Loucy (cell line): ENCODE data around the gene CNTN4.

Source experiments
- EZH2phosphoT487 ChIP-seq: fragments of 200-600 bp; IDR thresholded peaks from 2 replicates; pipeline ENCODE4 v1.6.1; 2018; ENCODE audit warnings: antibody characterized with exemption, mild to moderate bottlenecking, moderate library complexity, borderline replicate concordance
- TF ChIP-seq, protein P1 (sequence below): fragments of 200-600 bp; sonication (generic); conservative IDR thresholded peaks from 2 replicates; pipeline ENCODE4 v1.5.1; 2014; ENCODE audit warnings: mild to moderate bottlenecking, antibody characterized with exemption, low read length

DNA sequence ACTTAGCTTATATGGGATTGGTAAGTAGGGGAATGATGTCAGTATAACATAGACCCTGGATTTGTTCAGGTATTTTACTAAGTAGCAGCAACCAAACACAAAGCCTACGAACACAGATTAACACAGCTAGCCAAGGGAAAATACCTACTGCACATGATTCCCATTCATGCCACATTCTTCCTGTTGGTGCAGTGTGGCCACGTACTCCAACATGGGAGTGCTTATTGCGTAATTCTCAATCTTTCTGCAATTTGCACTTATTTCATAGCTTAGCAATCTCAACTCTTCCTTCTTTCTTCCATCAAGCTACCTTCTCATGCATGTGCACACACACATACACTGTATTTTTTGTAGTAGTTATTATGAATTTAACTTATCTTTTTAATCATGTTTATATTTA, 824.7 kb downstream of the CNTN4 start:
- TF ChIP-seq, protein P1, sequence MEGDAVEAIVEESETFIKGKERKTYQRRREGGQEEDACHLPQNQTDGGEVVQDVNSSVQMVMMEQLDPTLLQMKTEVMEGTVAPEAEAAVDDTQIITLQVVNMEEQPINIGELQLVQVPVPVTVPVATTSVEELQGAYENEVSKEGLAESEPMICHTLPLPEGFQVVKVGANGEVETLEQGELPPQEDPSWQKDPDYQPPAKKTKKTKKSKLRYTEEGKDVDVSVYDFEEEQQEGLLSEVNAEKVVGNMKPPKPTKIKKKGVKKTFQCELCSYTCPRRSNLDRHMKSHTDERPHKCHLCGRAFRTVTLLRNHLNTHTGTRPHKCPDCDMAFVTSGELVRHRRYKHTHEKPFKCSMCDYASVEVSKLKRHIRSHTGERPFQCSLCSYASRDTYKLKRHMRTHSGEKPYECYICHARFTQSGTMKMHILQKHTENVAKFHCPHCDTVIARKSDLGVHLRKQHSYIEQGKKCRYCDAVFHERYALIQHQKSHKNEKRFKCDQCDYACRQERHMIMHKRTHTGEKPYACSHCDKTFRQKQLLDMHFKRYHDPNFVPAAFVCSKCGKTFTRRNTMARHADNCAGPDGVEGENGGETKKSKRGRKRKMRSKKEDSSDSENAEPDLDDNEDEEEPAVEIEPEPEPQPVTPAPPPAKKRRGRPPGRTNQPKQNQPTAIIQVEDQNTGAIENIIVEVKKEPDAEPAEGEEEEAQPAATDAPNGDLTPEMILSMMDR: no peak
- TF ChIP-seq EZH2phosphoT487: no peak
